Progenitor cell of endocrine pancreas (in vitro differentiated cells): Measurements from ENCODE around the gene UBQLN1. TPM values are rescaled to one million over a fixed set of nuclear protein-coding genes. Genes with fewer than 3 reads are reported as not detected.
"Not testable (repeated sequence)": the region's sequence is repeated elsewhere in the genome, so short reads cannot be mapped to it uniquely, and the experiment has no call there.

Source experiments
- DNase-seq: peaks from one replicate; pipeline ENCODE4 v3.0.0; 2021; ENCODE audit warnings: low spot score; ENCODE audit not compliant: unreplicated experiment
- H3K27ac Mint-ChIP-seq: 2 replicates; pipeline ENCODE4 v1.8.0; 2021; ENCODE audit warnings: mild to moderate bottlenecking, moderate library complexity, mixed read lengths
- H3K27me3 Mint-ChIP-seq: 2 replicates; pipeline ENCODE4 v1.8.0; 2021; ENCODE audit warnings: mixed read lengths
- H3K36me3 Mint-ChIP-seq: 2 replicates; pipeline ENCODE4 v1.8.0; 2022; ENCODE audit warnings: mixed read lengths; ENCODE audit not compliant: insufficient read depth
- H3K4me1 Mint-ChIP-seq: 2 replicates; pipeline ENCODE4 v1.8.0; 2021; ENCODE audit warnings: low read depth, mixed read lengths
- H3K4me3 Mint-ChIP-seq: 2 replicates; pipeline ENCODE4 v1.8.0; 2021; ENCODE audit warnings: low read depth, mild to moderate bottlenecking, moderate library complexity, mixed read lengths
- H3K9me3 Mint-ChIP-seq: 2 replicates; pipeline ENCODE4 v1.8.0; 2021; ENCODE audit warnings: low read depth, mixed read lengths
- total RNA-seq: library from RNA; stranded (reverse); gene quantifications from 2 replicates; pipeline ENCODE4 v1.2.1, GENCODE V29; 2021
- TF ChIP-seq, protein P1 (sequence below): fragments of 200-600 bp; sonication (generic); IDR thresholded peaks from one replicate; pipeline ENCODE4 v1.5.0; 2021; ENCODE audit warnings: antibody characterized with exemption, mild to moderate bottlenecking; ENCODE audit not compliant: unreplicated experiment

Gene UBQLN1
- total RNA-seq, 1 donor from 2014 or later: 108 TPM

DNA sequence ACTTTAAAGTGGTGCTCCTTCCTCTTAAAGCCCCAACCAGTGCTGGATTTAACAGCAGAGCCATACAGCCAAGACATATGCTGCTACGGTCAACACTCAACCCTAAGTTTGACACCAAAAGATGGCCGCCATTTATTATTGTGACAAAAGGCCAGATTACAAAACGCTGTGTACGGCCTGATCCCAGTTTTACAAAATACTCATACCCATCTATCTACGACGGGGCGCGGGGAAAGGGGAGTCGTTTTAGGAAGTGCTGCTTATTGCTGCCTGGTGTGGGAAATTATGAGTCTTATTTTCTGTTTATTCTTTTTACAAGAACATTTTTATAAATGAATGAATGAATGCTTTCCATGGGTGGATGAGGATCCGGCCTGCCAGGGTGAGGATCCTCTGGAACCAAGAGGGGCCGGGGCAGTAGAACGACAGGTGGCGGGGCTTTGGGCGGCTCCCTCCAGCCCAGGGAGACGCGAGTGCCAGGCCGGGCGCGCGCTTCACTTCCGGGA lies 85.3 kb downstream of the UBQLN1 start:
- Mint-ChIP-seq H3K4me3 (peak overlapping the region; percentile 83), H3K27ac (peak overlapping the region; percentile 95), H3K9me3 (no peaks in the 10 kb centered on the region), H3K36me3 (peaks cover 4% of the 10 kb centered on the region), H3K4me1 (peaks cover 23% of the 10 kb centered on the region), H3K27me3 (no peaks in the 10 kb centered on the region)
- TF ChIP-seq, protein P1, sequence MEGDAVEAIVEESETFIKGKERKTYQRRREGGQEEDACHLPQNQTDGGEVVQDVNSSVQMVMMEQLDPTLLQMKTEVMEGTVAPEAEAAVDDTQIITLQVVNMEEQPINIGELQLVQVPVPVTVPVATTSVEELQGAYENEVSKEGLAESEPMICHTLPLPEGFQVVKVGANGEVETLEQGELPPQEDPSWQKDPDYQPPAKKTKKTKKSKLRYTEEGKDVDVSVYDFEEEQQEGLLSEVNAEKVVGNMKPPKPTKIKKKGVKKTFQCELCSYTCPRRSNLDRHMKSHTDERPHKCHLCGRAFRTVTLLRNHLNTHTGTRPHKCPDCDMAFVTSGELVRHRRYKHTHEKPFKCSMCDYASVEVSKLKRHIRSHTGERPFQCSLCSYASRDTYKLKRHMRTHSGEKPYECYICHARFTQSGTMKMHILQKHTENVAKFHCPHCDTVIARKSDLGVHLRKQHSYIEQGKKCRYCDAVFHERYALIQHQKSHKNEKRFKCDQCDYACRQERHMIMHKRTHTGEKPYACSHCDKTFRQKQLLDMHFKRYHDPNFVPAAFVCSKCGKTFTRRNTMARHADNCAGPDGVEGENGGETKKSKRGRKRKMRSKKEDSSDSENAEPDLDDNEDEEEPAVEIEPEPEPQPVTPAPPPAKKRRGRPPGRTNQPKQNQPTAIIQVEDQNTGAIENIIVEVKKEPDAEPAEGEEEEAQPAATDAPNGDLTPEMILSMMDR: no peak
- DNase-seq: no peak

DNA sequence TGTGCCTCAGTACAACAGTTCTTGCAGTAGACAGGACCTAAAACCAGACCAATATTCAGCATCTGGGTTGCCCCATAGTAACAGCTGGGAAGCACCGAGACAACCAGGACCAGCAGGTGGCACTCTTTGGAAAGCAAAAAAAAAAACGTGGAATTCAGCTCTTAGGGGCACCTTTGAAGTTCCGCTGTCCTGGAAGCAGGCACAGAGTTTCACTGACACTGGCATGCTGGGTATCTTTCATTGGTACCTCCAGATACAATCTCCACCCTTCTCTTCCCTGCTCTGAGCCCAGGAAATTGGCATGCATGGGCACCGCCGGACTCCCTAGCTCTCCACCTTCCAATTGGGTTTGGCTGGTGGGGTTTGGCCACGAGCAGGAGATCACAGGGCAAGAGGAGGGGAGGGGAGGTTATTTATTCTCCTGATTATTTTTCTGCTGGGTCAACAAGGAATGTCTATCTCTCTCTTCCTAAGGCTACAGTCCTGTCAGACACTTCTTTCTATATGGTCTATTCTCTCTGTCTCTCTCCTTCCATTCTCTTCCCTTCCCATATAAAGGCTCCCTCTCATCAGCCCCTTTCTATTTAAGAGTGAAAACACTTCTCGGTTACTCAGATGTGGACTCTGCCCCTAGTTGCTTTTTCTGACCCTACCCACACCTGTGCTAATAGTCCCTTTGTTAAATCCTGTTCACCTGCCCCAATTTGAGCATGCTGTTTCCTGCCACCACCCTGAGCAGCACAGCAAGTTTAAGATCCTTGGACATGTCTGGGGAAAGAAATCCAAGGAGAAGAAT lies 86.7 kb downstream of the UBQLN1 start:
- peak overlapping the region; percentile 76 for H3K27ac Mint-ChIP-seq
- DNase-seq: no peak
- H3K36me3 Mint-ChIP-seq: peaks cover 1% of the 10 kb centered on the region
- peak overlapping the region; percentile 83 for H3K4me3 Mint-ChIP-seq
- no peaks in the 10 kb centered on the region for H3K9me3 Mint-ChIP-seq
- H3K27me3 Mint-ChIP-seq: no peaks in the 10 kb centered on the region
- TF ChIP-seq, protein P1: peak; percentile 69
- peaks cover 28% of the 10 kb centered on the region for H3K4me1 Mint-ChIP-seq

DNA sequence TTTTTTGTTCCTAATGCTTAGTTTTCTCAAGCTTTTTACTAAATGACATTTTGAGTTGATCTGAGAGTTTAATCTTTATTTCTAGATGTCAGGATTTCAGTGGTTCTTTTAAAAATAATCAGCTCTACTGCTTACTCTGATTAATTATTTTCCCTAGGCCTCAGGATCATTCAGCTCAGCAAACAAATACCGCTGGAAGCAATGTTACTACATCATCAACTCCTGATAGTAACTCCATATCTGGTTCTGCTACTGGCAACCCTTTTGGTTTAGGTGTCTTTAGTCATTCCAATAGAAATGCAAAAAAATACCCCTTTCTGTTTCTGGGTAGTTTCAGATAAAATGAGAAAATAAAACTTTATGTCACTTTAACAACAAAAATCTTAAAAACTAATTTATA lies 90.5 kb downstream of the UBQLN1 start:
- Mint-ChIP-seq H3K4me1 (peaks cover 16% of the 10 kb centered on the region), H3K4me3 (no peak overlapping the region), H3K27ac (no peak overlapping the region), H3K36me3 (no peaks in the 10 kb centered on the region), H3K27me3 (no peaks in the 10 kb centered on the region), H3K9me3 (no peaks in the 10 kb centered on the region)
- no peak for DNase-seq
- TF ChIP-seq, protein P1: no peak

DNA sequence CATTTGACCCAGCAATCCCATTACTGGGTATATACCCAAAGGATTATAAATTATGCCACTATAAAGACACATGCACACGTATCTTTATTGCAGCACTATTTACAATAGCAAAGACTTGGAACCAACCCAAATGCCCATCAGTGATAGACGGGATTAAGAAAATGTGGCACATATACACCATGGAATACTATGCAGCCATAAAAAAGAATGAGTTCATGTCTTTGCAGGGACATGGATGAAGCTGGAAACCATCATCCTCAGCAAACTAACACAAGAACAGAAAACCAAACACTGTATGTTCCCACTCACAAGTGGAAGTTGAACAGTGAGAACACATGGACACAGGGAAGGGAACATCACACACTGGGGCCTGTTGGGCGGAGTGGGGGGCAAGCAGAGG lies 94.5 kb downstream of the UBQLN1 start:
- not testable (repeated sequence) for H3K36me3 Mint-ChIP-seq, H3K27me3 Mint-ChIP-seq, H3K9me3 Mint-ChIP-seq, DNase-seq, H3K27ac Mint-ChIP-seq, H3K4me3 Mint-ChIP-seq
- peaks cover 19% of the 10 kb centered on the region for H3K4me1 Mint-ChIP-seq

Other genes with a start within 250 kb of the UBQLN1 start
- gene FRMD3, start 169.6 kb downstream of the UBQLN1 start, total RNA-seq: 0.65 and 0.73 TPM in 2 replicates
- 3.8 and 4.5 TPM in 2 replicates for gene IDNK, start 84.8 kb downstream of the UBQLN1 start, total RNA-seq
- 22.0 and 22.9 TPM in 2 replicates for gene GKAP1, start 109.8 kb upstream of the UBQLN1 start, total RNA-seq
- 22.5 and 24.6 TPM in 2 replicates for gene KIF27, start 213.5 kb upstream of the UBQLN1 start, total RNA-seq